HFFc6 (cell line): ENCODE data around the gene KCNG2. TPM values are rescaled to one million over a fixed set of nuclear protein-coding genes. Genes with fewer than 3 reads are reported as not detected.

Experiments used
- DNase-seq: peaks from one replicate; pipeline ENCODE4 v3.0.0-alpha.2; 2018
- H3K27ac Mint-ChIP-seq: 2 replicates; pipeline ENCODE4 v1.8.0; 2020; ENCODE audit warnings: mild to moderate bottlenecking, mixed read lengths
- H3K27me3 Mint-ChIP-seq: 2 replicates; pipeline ENCODE4 v1.8.0; 2021; ENCODE audit warnings: mild to moderate bottlenecking, moderate library complexity, mixed read lengths; ENCODE audit not compliant: insufficient read depth
- H3K36me3 Mint-ChIP-seq: 2 replicates; pipeline ENCODE4 v1.8.0; 2021; ENCODE audit warnings: low read depth, mixed read lengths
- H3K4me1 Mint-ChIP-seq: 2 replicates; pipeline ENCODE4 v1.8.0; 2020; ENCODE audit warnings: low read depth, mixed read lengths
- H3K4me3 Mint-ChIP-seq: 2 replicates; pipeline ENCODE4 v1.8.0; 2020; ENCODE audit warnings: mild to moderate bottlenecking, moderate library complexity, mixed read lengths
- H3K9me3 Mint-ChIP-seq: 2 replicates; pipeline ENCODE4 v1.8.0; 2020; ENCODE audit warnings: mild to moderate bottlenecking, mixed read lengths
- CTCF ChIP-seq: fragments of 200-600 bp; sonication (generic); IDR thresholded peaks from 2 replicates; pipeline ENCODE4 v1.5.0; 2021; ENCODE audit warnings: antibody characterized with exemption, mild to moderate bottlenecking
- total RNA-seq, 6 experiments: library from RNA; stranded (reverse); fragmentation: NEBNext Ultra II Directional; extraction: Animal tissue kit (Norgen Biotek cat#: 25700); gene quantifications; 2 replicates in 1 of 6; 3 replicates in 5 of 6; pipeline ENCODE4 v1.2.3, GENCODE V29; 2021

KCNG2 gene
- total RNA-seq, 6 experiments from 2014 or later, result not detected

GRCh38 chr18:79763407-79763806 is 34.3 kb upstream of the KCNG2 start:
- DNase-seq, result no peak
- Mint-ChIP-seq H3K27ac (no peak overlapping the region), H3K27me3 (peaks cover 16% of the 10 kb centered on the region), H3K9me3 (peaks cover 15% of the 10 kb centered on the region), H3K36me3 (peaks cover 13% of the 10 kb centered on the region), H3K4me3 (no peak overlapping the region), H3K4me1 (peaks cover 9% of the 10 kb centered on the region)
- TF ChIP-seq CTCF, result no peak

- peaks cover 14% of the 10 kb centered on the region for H3K36me3 Mint-ChIP-seq
- peaks cover 16% of the 10 kb centered on the region for H3K9me3 Mint-ChIP-seq
- peaks cover 9% of the 10 kb centered on the region for H3K4me1 Mint-ChIP-seq
- peaks cover 16% of the 10 kb centered on the region for H3K27me3 Mint-ChIP-seq
- DNase-seq, result no peak
- TF ChIP-seq CTCF, result no peak
- H3K4me3 Mint-ChIP-seq, result no peak overlapping the region
- no peak overlapping the region for H3K27ac Mint-ChIP-seq
Measured at GRCh38 chr18:79764131-79764530, 33.6 kb upstream of the KCNG2 start.

- peaks cover 16% of the 10 kb centered on the region for H3K27me3 Mint-ChIP-seq
- H3K4me1 Mint-ChIP-seq, result peaks cover 9% of the 10 kb centered on the region
- H3K27ac Mint-ChIP-seq, result peak overlapping the region; percentile 71
- DNase-seq, result peak; percentile 10
- H3K4me3 Mint-ChIP-seq, result peak overlapping the region; percentile 33; the same call in 1 of the 2 replicates
- H3K36me3 Mint-ChIP-seq, result peaks cover 14% of the 10 kb centered on the region
- no peak for TF ChIP-seq CTCF
- H3K9me3 Mint-ChIP-seq, result peaks cover 16% of the 10 kb centered on the region
Measured at GRCh38 chr18:79765491-79766245, 32.1 kb upstream of the KCNG2 start.

- no peak for TF ChIP-seq CTCF
- Mint-ChIP-seq H3K27ac (no peak overlapping the region), H3K4me1 (peaks cover 9% of the 10 kb centered on the region), H3K9me3 (peaks cover 16% of the 10 kb centered on the region), H3K36me3 (peaks cover 14% of the 10 kb centered on the region), H3K4me3 (no peak overlapping the region), H3K27me3 (peaks cover 16% of the 10 kb centered on the region)
- no peak for DNase-seq
Measured at GRCh38 chr18:79766308-79766707, 31.4 kb upstream of the KCNG2 start.

GRCh38 chr18:79768745-79769144 is 29.0 kb upstream of the KCNG2 start:
- Mint-ChIP-seq H3K27ac (no peak overlapping the region), H3K4me1 (peaks cover 9% of the 10 kb centered on the region), H3K9me3 (peaks cover 16% of the 10 kb centered on the region), H3K4me3 (no peak overlapping the region), H3K27me3 (peaks cover 23% of the 10 kb centered on the region), H3K36me3 (peaks cover 14% of the 10 kb centered on the region)
- TF ChIP-seq CTCF, result no peak
- DNase-seq, result no peak
